Activated CD4-positive, alpha-beta T cell treated with anti-CD3 and anti-CD28 coated beads, Interleukin-2, amount 10 ng/mL, durations not matched to agents 24 days and 14 days (primary cell): ENCODE data around the gene HEYL. TPM values are rescaled to one million over a fixed set of nuclear protein-coding genes. Genes with fewer than 3 reads are reported as not detected.

Experiments used
- DNase-seq: peaks from one replicate; pipeline ENCODE4 v3.0.0; 2022
- H3K27ac Mint-ChIP-seq: one replicate; pipeline ENCODE4 v1.8.0; 2022; ENCODE audit warnings: mild to moderate bottlenecking, mixed read lengths
- H3K27me3 Mint-ChIP-seq: one replicate; pipeline ENCODE4 v1.8.0; 2022; ENCODE audit warnings: mixed read lengths
- H3K36me3 Mint-ChIP-seq: one replicate; pipeline ENCODE4 v1.8.0; 2022; ENCODE audit warnings: low read depth, mild to moderate bottlenecking, mixed read lengths
- H3K4me1 Mint-ChIP-seq: one replicate; pipeline ENCODE4 v1.8.0; 2021; ENCODE audit warnings: mixed read lengths
- H3K4me3 Mint-ChIP-seq: one replicate; pipeline ENCODE4 v1.8.0; 2022; ENCODE audit warnings: mild to moderate bottlenecking, moderate library complexity, mixed read lengths
- H3K9me3 Mint-ChIP-seq: one replicate; pipeline ENCODE4 v1.8.0; 2021; ENCODE audit warnings: mixed read lengths
- intact Hi-C: fragments of 100-400 bp; cut with micrococcal nuclease; formaldehyde crosslinking; loops from one replicate; pipeline ENCODE4 v1.15.1; 2023
- total RNA-seq: library from RNA; stranded (reverse); gene quantifications from 2 replicates; pipeline ENCODE4 v1.2.3, GENCODE V29; 2022

Gene HEYL
- total RNA-seq, 1 donor from 2014 or later = not detected

DNA sequence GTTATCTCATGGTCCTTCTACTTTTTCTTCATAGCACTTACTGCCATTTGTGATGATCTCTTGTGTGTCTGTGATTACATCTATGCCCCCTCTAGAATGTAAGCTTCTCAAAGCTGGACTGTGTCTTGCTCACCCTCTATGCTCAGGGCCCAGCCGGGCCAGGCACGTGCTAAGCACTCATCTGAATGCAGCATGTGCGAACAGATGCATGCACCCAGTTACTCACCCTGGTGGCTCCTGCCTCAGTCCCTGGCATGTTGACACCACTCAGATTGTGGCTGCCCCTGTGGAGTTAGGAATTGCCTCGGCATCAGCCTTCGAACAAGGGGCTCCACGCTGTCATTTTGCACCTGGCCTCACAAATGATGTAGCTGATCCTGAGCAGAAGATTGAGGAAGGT lies 43.3 kb downstream of the HEYL start:
- Mint-ChIP-seq H3K27ac (no peak overlapping the region), H3K4me1 (peaks cover 5% of the 10 kb centered on the region), H3K9me3 (no peaks in the 10 kb centered on the region), H3K36me3 (no peaks in the 10 kb centered on the region), H3K4me3 (no peak overlapping the region), H3K27me3 (peaks cover 15% of the 10 kb centered on the region)
- DNase-seq = no peak
- intact Hi-C loops = no loop called here

DNA sequence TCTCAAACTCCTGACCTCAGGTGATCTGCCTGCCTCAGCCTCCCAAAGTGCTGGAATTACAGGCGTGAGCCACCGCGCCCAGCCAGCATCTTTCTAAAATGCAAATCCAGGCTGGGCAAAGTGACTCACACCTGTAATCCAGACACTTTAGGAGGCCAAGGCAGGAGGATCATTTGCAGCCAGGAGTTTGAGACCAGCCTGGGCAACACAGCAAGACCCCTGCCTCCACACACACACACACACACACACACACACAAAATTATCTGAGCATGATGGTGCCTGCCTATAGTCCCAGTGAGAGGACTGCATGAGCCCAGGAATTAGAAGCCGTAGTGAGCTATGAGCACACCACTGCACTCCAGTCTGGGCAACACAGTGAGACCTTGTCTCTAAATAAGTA lies 46.1 kb downstream of the HEYL start:
- no peaks in the 10 kb centered on the region for H3K36me3 Mint-ChIP-seq
- DNase-seq = no peak
- peaks cover 3% of the 10 kb centered on the region for H3K4me1 Mint-ChIP-seq
- H3K4me3 Mint-ChIP-seq = no peak overlapping the region
- H3K27ac Mint-ChIP-seq = no peak overlapping the region
- H3K27me3 Mint-ChIP-seq = peaks cover 13% of the 10 kb centered on the region
- no peaks in the 10 kb centered on the region for H3K9me3 Mint-ChIP-seq
- intact Hi-C loops = no loop called here

DNA sequence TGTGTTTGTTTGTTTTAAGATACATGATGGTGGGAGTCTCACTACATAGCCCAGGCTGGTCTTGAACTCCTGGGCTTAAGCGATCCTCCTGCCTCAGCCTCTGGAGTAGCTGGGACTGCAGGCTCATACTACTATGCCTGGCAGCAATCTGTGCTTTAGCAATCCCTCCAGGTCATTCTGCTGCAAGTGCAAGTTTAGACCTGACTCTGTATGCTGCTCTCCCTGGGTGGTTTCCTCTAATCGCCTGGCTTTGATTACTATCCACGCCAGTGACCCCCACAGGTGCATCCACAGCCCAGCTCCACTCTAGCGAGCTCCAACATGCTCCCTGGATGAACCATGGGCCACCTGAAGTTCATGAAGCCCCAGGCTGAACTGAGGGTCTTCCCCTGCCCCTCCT lies 47.4 kb downstream of the HEYL start:
- intact Hi-C loops = no loop called here
- Mint-ChIP-seq H3K4me3 (no peak overlapping the region), H3K36me3 (no peaks in the 10 kb centered on the region), H3K9me3 (no peaks in the 10 kb centered on the region), H3K27ac (no peak overlapping the region), H3K4me1 (no peaks in the 10 kb centered on the region), H3K27me3 (peaks cover 13% of the 10 kb centered on the region)
- DNase-seq = no peak

DNA sequence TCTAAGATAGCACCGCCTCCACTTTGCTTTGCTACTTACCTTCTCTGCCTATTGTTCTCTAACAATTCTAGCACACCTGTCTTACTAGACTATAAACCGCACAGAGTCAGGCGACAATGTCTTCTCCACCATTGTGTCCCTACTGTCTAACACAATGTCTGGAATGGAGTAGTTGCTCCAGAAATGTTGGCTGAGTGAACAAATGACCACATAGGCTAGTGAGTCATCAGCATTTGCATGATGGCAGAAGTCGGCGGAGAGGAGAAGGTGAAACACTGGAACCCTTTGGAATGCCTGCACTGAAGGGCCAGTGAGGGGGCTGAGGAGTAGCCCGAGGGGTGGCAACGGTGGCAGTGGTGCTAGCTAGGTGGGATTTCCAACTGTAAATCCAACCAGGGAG lies 48.9 kb downstream of the HEYL start:
- no peak for DNase-seq
- no peaks in the 10 kb centered on the region for H3K36me3 Mint-ChIP-seq
- intact Hi-C loops = no loop called here
- H3K4me1 Mint-ChIP-seq = no peaks in the 10 kb centered on the region
- H3K4me3 Mint-ChIP-seq = no peak overlapping the region
- no peak overlapping the region for H3K27ac Mint-ChIP-seq
- no peaks in the 10 kb centered on the region for H3K9me3 Mint-ChIP-seq
- peaks cover 6% of the 10 kb centered on the region for H3K27me3 Mint-ChIP-seq

DNA sequence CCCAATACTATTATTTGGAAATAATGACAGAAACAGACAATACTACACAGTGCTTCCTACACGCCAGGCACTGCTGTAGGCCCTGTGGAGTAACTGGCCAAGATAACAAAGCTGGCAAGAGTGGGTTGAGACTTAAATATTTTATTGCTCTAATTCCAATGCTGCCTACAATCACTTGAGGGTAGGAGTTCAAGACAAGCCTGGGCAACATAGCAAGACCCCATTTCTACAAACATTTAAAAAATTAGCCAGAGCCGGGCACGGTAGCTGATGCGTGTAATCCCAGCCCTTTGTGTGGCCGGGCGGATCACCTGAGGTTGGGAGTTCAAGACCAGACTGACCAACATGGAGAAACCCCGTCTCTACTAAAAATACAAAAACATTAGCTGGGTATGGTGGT lies 53.5 kb downstream of the HEYL start:
- DNase-seq = no peak
- intact Hi-C loops = no loop called here
- peaks cover 4% of the 10 kb centered on the region for H3K4me1 Mint-ChIP-seq

DNA sequence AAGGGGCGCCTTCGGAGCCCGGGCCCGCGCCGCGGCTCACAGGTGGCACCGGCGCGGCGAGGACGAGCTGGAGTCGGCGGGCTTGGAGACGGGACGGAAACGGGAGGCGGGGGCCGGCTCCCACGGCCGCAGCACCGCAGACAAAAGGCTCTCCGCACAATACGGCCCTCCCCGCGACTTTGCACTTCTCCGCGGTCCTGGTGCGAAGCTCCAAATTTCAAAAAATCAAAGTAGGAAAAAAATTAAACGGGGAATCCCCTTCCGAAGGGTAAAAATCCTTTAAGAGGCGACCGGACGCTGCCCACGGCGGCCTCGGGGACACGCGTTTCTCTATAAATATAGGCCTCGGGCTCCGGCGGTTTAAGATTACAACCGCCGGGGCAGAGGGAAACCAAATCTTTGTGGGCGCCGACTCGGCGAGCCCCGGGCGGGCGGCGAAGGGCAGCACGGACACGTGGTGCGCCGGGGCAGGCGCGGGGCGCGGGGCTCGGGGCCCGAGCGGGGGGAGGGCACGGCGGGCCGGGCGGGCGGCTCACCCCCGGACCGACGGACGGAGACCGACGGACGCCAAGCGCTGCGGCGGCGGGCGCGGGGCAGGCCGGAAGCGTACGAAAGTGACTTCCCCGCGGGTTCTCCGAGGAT lies 63.3 kb downstream of the HEYL start:
- intact Hi-C loops = loop anchor here (2.0 to 10.0 kb wide), 3 partner anchors 23 to 704 kb away; partner anchors contain the start of genes MACF1 and MYCBP
- peaks cover 43% of the 10 kb centered on the region for H3K36me3 Mint-ChIP-seq
- H3K9me3 Mint-ChIP-seq = no peaks in the 10 kb centered on the region
- H3K4me3 Mint-ChIP-seq = peak overlapping the region; percentile 93
- H3K4me1 Mint-ChIP-seq = peaks cover 36% of the 10 kb centered on the region
- peak overlapping the region; percentile 92 for H3K27ac Mint-ChIP-seq
- H3K27me3 Mint-ChIP-seq = no peaks in the 10 kb centered on the region
- DNase-seq = peak; percentile 81

More for the DNA sequence above, 53.5 kb downstream of the HEYL start:
- H3K4me3 Mint-ChIP-seq = no peak overlapping the region
- H3K36me3 Mint-ChIP-seq = no peaks in the 10 kb centered on the region
- H3K9me3 Mint-ChIP-seq = no peaks in the 10 kb centered on the region
- peaks cover 5% of the 10 kb centered on the region for H3K27me3 Mint-ChIP-seq
- H3K27ac Mint-ChIP-seq = no peak overlapping the region

DNA sequence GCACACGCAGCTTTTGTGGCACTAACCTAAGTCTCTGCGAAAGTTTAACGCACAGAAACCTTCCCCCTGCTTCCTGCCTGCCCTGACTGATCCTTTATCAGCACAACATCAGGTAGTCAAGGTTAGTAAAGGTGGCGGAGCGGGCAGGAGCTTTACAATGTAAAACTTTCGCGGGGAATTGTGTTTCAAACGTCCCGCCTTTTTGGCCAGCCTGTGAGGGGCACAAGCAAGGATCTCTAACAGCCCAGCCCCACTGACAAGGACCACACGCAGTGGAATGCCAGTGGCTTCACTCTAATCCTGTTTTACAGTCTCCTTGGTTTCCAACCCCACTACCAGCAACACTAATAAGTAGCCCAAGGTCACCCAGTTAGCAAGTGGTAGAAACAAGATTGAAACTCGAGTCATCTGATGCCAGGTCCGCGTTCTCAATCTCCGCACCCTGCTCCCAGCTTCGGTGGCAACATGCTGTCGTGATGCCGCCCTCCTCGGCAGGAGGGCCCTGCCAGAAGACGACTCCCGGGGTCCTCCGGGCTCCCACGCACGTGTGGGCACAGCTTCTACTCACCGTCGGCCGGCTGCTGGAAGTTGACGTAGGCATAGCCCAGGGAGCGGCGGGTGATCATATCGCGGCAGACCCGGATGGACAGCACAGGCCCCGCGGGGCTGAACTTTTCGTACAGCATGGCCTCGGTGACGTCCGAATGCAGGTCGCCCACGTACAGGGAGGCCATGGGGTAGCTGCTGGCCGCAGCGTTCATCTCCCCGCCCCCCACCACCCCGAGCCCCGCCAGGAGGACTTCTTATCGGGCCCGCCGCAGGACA lies 64.0 kb downstream of the HEYL start:
- peaks cover 41% of the 10 kb centered on the region for H3K4me1 Mint-ChIP-seq
- H3K27me3 Mint-ChIP-seq = no peaks in the 10 kb centered on the region
- peaks cover 49% of the 10 kb centered on the region for H3K36me3 Mint-ChIP-seq
- H3K9me3 Mint-ChIP-seq = no peaks in the 10 kb centered on the region
- intact Hi-C loops = loop anchor here (2.0 to 10.0 kb wide), 3 partner anchors 23 to 703 kb away; partner anchors contain the start of genes MACF1 and MYCBP
- peak overlapping the region; percentile 93 for H3K4me3 Mint-ChIP-seq
- H3K27ac Mint-ChIP-seq = peak overlapping the region; percentile 90
- DNase-seq = peak; percentile 84

DNA sequence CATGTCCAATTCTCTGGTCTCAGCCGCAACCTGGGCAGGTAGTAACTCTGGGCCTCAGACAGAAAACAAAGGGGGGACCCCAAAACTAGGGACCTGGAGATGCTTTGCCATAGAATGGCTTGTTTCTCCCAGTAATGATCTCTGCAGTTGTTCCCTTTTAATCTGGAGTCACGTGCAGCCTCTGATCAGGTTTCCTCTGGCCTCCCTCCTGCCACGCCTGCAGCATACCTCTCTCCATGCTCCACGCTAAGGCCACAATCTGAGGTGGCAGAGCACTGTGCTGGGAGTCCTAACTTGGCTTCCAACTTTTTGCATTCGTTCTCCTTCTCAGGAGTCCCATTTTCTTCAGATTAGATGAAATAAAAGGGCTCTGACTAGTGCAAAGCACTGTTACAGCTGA lies 64.8 kb downstream of the HEYL start:
- Mint-ChIP-seq H3K9me3 (no peaks in the 10 kb centered on the region), H3K27ac (peak overlapping the region; percentile 90), H3K27me3 (no peaks in the 10 kb centered on the region), H3K4me1 (peaks cover 43% of the 10 kb centered on the region), H3K36me3 (peaks cover 55% of the 10 kb centered on the region), H3K4me3 (peak overlapping the region; percentile 93)
- intact Hi-C loops = loop anchor here (5.0 to 10.0 kb wide), 2 partner anchors 370 to 702 kb away; partner anchors contain the start of genes MACF1 and MYCBP
- DNase-seq = no peak

Other genes starting within 250 kb of the HEYL start
- not detected in 2 replicates for gene BMP8A, start 148.0 kb downstream of the HEYL start, total RNA-seq
- gene PABPC4, start 62.9 kb downstream of the HEYL start, total RNA-seq = 337 and 353 TPM in 2 replicates
- gene NT5C1A, start 32.5 kb upstream of the HEYL start, total RNA-seq = 0.31 and 0.56 TPM in 2 replicates
- 0.38 and 0.44 TPM in 2 replicates for gene HPCAL4, start 51.8 kb upstream of the HEYL start, total RNA-seq
- gene PPIE, start 99.2 kb upstream of the HEYL start, total RNA-seq = 71.3 and 76.7 TPM in 2 replicates
- 1.5 and 1.8 TPM in 2 replicates for gene OXCT2, start 131.7 kb upstream of the HEYL start, total RNA-seq
- gene BMP8B, start 149.2 kb upstream of the HEYL start, total RNA-seq = 0.37 and 0.43 TPM in 2 replicates
- 28.2 and 28.4 TPM in 2 replicates for gene TRIT1, start 243.9 kb upstream of the HEYL start, total RNA-seq